Measurements from ENCODE around the gene GIGYF1.

The GIGYF1 gene

GRCh38 chr7:100630066-100630465 lies 64.0 kb downstream of the GIGYF1 start:
- no peak for DNase-seq (ENCODE audit: low read depth)
- TF ChIP-seq, protein P1, sequence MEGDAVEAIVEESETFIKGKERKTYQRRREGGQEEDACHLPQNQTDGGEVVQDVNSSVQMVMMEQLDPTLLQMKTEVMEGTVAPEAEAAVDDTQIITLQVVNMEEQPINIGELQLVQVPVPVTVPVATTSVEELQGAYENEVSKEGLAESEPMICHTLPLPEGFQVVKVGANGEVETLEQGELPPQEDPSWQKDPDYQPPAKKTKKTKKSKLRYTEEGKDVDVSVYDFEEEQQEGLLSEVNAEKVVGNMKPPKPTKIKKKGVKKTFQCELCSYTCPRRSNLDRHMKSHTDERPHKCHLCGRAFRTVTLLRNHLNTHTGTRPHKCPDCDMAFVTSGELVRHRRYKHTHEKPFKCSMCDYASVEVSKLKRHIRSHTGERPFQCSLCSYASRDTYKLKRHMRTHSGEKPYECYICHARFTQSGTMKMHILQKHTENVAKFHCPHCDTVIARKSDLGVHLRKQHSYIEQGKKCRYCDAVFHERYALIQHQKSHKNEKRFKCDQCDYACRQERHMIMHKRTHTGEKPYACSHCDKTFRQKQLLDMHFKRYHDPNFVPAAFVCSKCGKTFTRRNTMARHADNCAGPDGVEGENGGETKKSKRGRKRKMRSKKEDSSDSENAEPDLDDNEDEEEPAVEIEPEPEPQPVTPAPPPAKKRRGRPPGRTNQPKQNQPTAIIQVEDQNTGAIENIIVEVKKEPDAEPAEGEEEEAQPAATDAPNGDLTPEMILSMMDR (conservative IDR thresholded peaks at IDR 0.05; ENCODE audit: low read depth, low read length): no peak
- H3K4me3 ChIP-seq (ENCODE audit: low read length): no peak overlapping the region

Data from retinal pigment epithelial cell (primary cell).